Tibial nerve (tissue), 4 donors: ENCODE results near the gene HSH2D.

ENCODE experiments used
- EP300 ChIP-seq, 2 donors: sonication (generic); formaldehyde crosslinking; IDR thresholded peaks; one replicate each; pipeline ENCODE4 v1.6.1; 2017; ENCODE audit warnings: antibody characterized with exemption in 2 of 2, mild to moderate bottlenecking in 1 of 2
- POLR2A ChIP-seq, 2 donors: fragments of 450-650 bp; IDR thresholded peaks; one replicate each; pipeline ENCODE4 v1.6.1; 2017; ENCODE audit warnings: antibody characterized with exemption in 2 of 2, mild to moderate bottlenecking in 2 of 2, moderate library complexity in 2 of 2
- TF ChIP-seq, protein P1 (sequence below), 5 experiments: fragments of 200-600 bp in 3 of 5; fragments of 450-650 bp in 2 of 5; sonication (generic) in 3 of 5; IDR thresholded peaks; one replicate each; pipeline ENCODE4 v1.5.1; 2016 to 2019; ENCODE audit warnings: antibody characterized with exemption in 5 of 5, mild to moderate bottlenecking in 3 of 5, moderate library complexity in 2 of 5

DNA sequence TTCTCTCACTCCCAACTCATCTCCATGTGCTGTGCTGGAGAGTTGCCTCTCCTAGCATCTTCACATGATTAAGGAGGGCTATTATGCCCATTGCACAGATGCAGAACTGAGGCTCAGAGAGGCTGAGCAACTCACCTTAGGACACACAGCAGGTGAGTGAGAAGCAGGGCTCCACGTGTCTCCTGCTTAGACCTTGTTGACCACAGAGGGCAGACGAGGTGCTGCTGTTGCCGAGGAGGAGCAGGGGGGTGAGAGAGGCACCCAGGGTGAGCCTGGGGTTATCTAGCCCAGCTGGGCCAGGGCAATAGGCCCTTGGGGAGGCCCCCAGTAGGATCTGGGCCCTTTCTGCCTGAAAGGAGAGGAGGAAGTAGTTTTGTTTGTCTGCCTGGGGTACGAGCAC lies 2.4 kb upstream of the HSH2D start:
- TF ChIP-seq, protein P1, sequence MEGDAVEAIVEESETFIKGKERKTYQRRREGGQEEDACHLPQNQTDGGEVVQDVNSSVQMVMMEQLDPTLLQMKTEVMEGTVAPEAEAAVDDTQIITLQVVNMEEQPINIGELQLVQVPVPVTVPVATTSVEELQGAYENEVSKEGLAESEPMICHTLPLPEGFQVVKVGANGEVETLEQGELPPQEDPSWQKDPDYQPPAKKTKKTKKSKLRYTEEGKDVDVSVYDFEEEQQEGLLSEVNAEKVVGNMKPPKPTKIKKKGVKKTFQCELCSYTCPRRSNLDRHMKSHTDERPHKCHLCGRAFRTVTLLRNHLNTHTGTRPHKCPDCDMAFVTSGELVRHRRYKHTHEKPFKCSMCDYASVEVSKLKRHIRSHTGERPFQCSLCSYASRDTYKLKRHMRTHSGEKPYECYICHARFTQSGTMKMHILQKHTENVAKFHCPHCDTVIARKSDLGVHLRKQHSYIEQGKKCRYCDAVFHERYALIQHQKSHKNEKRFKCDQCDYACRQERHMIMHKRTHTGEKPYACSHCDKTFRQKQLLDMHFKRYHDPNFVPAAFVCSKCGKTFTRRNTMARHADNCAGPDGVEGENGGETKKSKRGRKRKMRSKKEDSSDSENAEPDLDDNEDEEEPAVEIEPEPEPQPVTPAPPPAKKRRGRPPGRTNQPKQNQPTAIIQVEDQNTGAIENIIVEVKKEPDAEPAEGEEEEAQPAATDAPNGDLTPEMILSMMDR (IDR thresholded peaks at IDR 0.05) = no peak
- TF ChIP-seq POLR2A (IDR thresholded peaks at IDR 0.05) (no peak), EP300 (IDR thresholded peaks at IDR 0.05) (no peak)
